ENCODE data around the gene RAB5B.

The RAB5B gene

DNA sequence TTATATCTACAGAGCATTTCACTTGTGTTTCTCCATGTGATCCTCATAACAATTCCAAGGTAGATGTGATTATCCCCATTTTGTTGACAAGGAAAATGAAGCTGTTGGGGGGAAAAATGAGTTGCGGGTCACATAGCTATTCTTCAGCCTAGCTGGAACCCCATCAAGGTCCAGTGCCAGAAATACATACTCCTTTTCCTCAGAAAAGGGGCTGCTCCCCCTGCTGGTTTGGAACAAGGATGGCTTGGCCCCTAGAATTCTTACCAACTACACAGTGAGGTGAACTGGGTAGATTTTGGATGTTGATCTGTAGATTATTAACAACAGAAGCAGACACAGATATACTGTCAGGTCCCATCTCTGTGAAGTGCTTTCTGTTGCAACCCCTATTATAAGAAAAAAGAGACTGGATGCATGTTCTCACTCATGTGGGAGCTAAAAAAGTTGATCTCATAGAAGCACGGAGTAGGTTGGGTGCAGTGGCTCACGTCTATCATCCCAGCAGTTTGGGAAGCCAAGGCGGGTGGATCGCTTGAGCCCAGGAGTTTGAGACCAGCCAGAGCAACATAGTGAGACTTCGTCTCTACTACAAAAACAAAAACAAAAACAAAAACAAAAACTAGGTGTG lies 55.9 kb downstream of the RAB5B start:
- TF ChIP-seq, protein P1, sequence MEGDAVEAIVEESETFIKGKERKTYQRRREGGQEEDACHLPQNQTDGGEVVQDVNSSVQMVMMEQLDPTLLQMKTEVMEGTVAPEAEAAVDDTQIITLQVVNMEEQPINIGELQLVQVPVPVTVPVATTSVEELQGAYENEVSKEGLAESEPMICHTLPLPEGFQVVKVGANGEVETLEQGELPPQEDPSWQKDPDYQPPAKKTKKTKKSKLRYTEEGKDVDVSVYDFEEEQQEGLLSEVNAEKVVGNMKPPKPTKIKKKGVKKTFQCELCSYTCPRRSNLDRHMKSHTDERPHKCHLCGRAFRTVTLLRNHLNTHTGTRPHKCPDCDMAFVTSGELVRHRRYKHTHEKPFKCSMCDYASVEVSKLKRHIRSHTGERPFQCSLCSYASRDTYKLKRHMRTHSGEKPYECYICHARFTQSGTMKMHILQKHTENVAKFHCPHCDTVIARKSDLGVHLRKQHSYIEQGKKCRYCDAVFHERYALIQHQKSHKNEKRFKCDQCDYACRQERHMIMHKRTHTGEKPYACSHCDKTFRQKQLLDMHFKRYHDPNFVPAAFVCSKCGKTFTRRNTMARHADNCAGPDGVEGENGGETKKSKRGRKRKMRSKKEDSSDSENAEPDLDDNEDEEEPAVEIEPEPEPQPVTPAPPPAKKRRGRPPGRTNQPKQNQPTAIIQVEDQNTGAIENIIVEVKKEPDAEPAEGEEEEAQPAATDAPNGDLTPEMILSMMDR (IDR thresholded peaks at IDR 0.05; ENCODE audit: low read length, missing control alignments), result peak; percentile 91
- peak; percentile 82 for DNase-seq (ENCODE audit: low read depth)
- no peak overlapping the region for H3K4me3 ChIP-seq (replicated peaks; ENCODE audit: low read depth, low read length)

DNA sequence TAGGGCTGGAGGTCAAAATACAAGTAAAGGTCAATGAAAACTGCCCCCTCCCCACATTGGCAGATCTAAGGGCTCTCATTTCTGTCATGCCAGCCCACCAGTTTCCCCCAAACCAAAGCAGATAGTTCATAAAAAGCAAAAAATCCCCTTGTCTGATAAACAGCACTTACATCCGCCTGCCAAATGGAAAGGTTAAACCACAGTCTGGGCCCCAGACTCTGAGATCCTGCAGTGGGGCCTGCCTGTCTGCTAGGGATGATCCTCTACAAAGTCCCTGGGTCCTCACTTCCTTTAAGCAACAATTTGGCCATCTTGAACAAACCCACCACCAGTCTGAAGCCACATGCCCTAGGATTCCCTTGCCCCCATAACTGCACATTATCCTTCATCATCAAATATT lies 58.1 kb downstream of the RAB5B start:
- no peak overlapping the region for H3K4me3 ChIP-seq (replicated peaks; ENCODE audit: low read depth, low read length)
- no peak for DNase-seq (ENCODE audit: low read depth)
- TF ChIP-seq, protein P1 (IDR thresholded peaks at IDR 0.05; ENCODE audit: low read length, missing control alignments), result no peak

DNA sequence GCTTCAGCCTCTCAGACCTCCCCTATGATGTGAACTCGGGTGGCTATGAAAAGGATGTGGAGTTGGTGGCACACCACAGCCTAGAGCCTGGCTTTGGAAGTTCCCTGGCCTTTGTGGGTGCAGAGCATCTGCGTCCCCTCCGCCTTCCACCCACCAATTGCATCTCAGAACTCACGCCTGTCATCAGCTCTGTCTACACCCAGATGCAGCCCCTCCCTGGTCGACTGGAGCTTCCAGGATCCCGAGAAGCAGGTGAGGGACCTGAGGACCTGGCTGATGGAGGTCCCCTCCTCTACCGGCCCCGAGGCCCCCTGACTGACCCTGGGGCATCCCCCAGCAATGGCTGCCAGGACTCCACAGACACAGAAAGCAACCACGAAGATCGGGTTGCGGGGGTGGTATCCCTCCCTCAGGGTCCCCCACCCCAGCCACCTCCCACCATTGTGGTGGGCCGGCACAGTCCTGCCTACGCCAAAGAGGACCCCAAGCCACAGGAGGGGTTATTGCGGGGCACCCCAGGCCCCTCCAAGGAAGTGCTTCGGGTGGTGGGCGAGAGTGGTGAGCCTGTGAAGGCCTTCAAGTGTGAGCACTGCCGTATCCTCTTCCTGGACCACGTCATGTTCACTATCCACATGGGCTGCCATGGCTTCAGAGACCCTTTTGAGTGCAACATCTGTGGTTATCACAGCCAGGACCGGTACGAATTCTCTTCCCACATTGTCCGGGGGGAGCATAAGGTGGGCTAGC lies 60.9 kb downstream of the RAB5B start:
- no peak overlapping the region for H3K4me3 ChIP-seq (replicated peaks; ENCODE audit: low read depth, low read length)
- TF ChIP-seq, protein P1 (IDR thresholded peaks at IDR 0.05; ENCODE audit: low read length, missing control alignments), result no peak
- no peak for DNase-seq (ENCODE audit: low read depth)

DNA sequence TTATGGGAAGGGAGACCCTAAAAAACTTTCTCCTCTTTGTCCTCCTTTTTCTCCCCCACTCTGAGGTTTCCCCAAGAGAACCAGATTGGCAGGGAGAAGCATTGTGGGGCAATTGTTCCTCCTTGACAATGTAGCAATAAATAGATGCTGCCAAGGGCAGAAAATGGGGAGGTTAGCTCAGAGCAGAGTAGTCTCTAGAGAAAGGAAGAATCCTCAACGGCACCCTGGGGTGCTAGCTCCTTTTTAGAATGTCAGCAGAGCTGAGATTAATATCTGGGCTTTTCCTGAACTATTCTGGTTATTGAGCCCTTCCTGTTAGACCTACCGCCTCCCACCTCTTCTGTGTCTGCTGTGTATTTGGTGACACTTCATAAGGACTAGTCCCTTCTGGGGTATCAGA lies 63.3 kb downstream of the RAB5B start:
- DNase-seq (ENCODE audit: low read depth), result no peak
- H3K4me3 ChIP-seq (replicated peaks; ENCODE audit: low read depth, low read length), result no peak overlapping the region
- TF ChIP-seq, protein P1 (IDR thresholded peaks at IDR 0.05; ENCODE audit: low read length, missing control alignments), result no peak

DNA sequence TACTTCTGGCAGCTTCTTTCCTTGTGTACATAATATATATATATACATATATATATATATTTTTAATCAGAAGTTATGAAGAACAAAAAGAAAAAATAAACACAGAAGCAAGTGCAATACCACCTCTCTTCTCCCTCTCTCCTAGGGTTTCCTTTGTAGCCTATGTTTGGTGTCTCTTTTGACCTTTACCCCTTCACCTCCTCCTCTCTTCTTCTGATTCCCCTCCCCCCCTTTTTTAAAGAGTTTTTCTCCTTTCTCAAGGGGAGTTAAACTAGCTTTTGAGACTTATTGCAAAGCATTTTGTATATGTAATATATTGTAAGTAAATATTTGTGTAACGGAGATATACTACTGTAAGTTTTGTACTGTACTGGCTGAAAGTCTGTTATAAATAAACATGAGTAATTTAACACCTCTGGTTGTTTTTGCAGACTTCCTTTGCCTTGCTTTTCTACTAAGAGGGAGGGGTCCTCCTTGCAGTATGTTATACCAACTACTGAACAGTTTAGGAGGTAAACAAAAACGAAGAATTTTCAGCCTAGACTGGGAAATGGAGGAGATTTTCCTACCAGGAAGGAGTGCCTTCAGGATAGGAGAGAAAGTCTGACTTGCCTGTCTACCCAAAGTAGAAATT lies 64.3 kb downstream of the RAB5B start:
- TF ChIP-seq, protein P1 (IDR thresholded peaks at IDR 0.05; ENCODE audit: low read length, missing control alignments), result no peak
- no peak overlapping the region for H3K4me3 ChIP-seq (replicated peaks; ENCODE audit: low read depth, low read length)
- no peak for DNase-seq (ENCODE audit: low read depth)

DNA sequence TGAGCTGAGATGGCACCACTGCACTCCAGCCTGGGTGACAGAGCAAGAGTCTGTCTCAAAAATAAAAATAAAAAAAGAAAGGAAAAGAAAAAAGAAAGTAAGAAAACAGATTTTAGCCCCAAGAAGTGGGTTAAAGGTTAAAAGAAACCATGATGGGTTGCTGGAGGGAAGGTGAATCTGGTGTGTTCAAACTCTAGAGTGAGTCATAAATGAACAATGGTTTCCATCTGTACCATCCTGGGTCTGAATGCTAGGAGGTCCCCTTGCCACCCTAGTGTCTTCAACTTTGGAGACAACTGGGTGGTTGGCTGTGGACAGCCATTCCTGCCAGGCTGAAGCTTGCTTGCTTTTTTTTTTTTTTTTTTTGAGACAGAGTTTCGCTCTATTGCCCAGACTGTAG lies 66.3 kb downstream of the RAB5B start:
- TF ChIP-seq, protein P1 (IDR thresholded peaks at IDR 0.05; ENCODE audit: low read length, missing control alignments), result no peak
- H3K4me3 ChIP-seq (replicated peaks; ENCODE audit: low read depth, low read length), result no peak overlapping the region
- DNase-seq (ENCODE audit: low read depth), result no peak
